Adrenal gland (tissue), 12 donors: Measurements from ENCODE around the gene PLA2G12B. TPM values are rescaled to one million over a fixed set of nuclear protein-coding genes. Genes with fewer than 3 reads are reported as not detected.

ENCODE experiments used
- DNase-seq, 7 donors: peaks; one replicate each; pipeline ENCODE4 v3.0.0-alpha.2; 2019 to 2020
- H3K27ac ChIP-seq, 5 donors: fragments of 200-600 bp; sonication (generic) in 4 of 5; 1 replicate in 3 of 5; 2 replicates in 2 of 5; pipeline versions ENCODE4 v1.5.1 to v1.8.0; 2016 to 2020; ENCODE audit warnings: mild to moderate bottlenecking in 1 of 5
- H3K27me3 ChIP-seq: fragments of 200-600 bp; 2 replicates; pipeline ENCODE4 v1.8.0; 2021
- H3K36me3 ChIP-seq, 2 donors: fragments of 200-600 bp; replicated peaks in 1 of 2; 1 replicate in 1 of 2; 2 replicates in 1 of 2; pipeline versions ENCODE4 v1.5.1 to v1.8.0; 2018 to 2022
- H3K4me1 ChIP-seq, 2 donors: fragments of 200-600 bp; replicated peaks in 1 of 2; 1 replicate in 1 of 2; 2 replicates in 1 of 2; pipeline versions ENCODE4 v1.5.1 to v1.8.0; 2018 to 2021
- H3K4me3 ChIP-seq, 4 donors: fragments of 200-600 bp; sonication (generic) in 3 of 4; one replicate each; pipeline ENCODE4 v1.5.1; 2016 to 2018
- H3K9me3 ChIP-seq, 3 donors: fragments of 200-600 bp; sonication (generic) in 1 of 3; replicated peaks in 1 of 3; 1 replicate in 2 of 3; 2 replicates in 1 of 3; pipeline versions ENCODE4 v1.5.1 to v1.8.0; 2016 to 2021
- CTCF ChIP-seq, 6 experiments: fragments of 450-650 bp in 4 of 6; fragments of 200-600 bp in 2 of 6; sonication (generic) in 1 of 6; IDR thresholded peaks; 1 replicate in 5 of 6; 2 replicates in 1 of 6; pipeline versions ENCODE4 v1.5.1 to v1.8.0; 2016 to 2021; ENCODE audit warnings: antibody characterized with exemption in 6 of 6, mild to moderate bottlenecking in 2 of 6, moderate library complexity in 1 of 6
- POLR2A ChIP-seq, 2 donors: fragments of 450-650 bp; IDR thresholded peaks; one replicate each; pipeline ENCODE4 v1.6.1; 2017; ENCODE audit warnings: antibody characterized with exemption in 2 of 2, mild to moderate bottlenecking in 2 of 2, moderate library complexity in 1 of 2
- WGBS, 4 donors: extraction: QIAGEN DNeasy Blood & Tissue Kit in 2 of 4; methylation state at CpG; one replicate each; pipeline versions ENCODE4 v1.1.5 to v1.1.7; 2013 to 2017; 5-methylcytosine and 5-hydroxymethylcytosine counted together
- intact Hi-C, 2 donors: fragments of 100-400 bp; cut with DNase I; formaldehyde crosslinking; loops; one replicate each; pipeline versions ENCODE4 v1.14.1 to v1.15.0; 2022 to 2023
- polyA plus RNA-seq, 3 donors: library from polyadenylated mRNA; stranded (reverse); fragments of 200-250 nt in 2 of 3; fragments of 350-450 nt in 1 of 3; fragmentation: Illumina TruSeq in 1 of 3; extraction: RNeasy Lipid Tissue Mini Kit (QIAGEN cat#74804) in 1 of 3; gene quantifications; one replicate each; pipeline ENCODE4 v1.2.3, GENCODE V29; 2013 to 2014
- total RNA-seq, 9 donors: library from RNA; depleted of rRNA in 4 of 9; stranded (reverse); fragments of >200 nt in 4 of 9; fragments of 120-200 nt in 1 of 9; fragmentation: NEBNext Ultra II Directional in 1 of 9; extraction: Animal tissue kit (Norgen Biotek cat#: 25700) in 1 of 9; gene quantifications; one replicate each; pipeline versions ENCODE4 v1.1.0 to v1.2.4, GENCODE V29; 2013 to 2023
- donor health status: healthy with polysubstance abuse.
- donor health status: Bipolar disorder and iron deficiency.
- donor health status: DM: yes; HTN: yes; CAD: no.
- donor health status: DM: no; HTN: no; CAD: no.
- donor health status: DM: no; HTN: no; CAD: no.
- donor health status: DM: yes; HTN: yes; CAD: no.

PLA2G12B gene
- total and polyA plus RNA-seq, 12 donors: not detected

GRCh38 chr10:72913287-72913686 lies 41.3 kb downstream of the PLA2G12B start:
- intact Hi-C loops: no loop called here
- TF ChIP-seq POLR2A (IDR thresholded peaks at IDR 0.05) (no peak), CTCF (IDR thresholded peaks at IDR 0.05) (no peak)
- no peak for DNase-seq
- Histone ChIP-seq H3K4me3 (no peak overlapping the region), H3K27ac (no peak overlapping the region), H3K9me3 (no peaks in the 10 kb centered on the region), H3K36me3 (no peaks in the 10 kb centered on the region), H3K4me1 (no peaks in the 10 kb centered on the region), H3K27me3 (no peaks in the 10 kb centered on the region)
- 83 to 89% (median 87%) methylated on average over 7 of the region's 7 CpGs for WGBS, 4 donors

GRCh38 chr10:72912736-72913135 lies 41.9 kb downstream of the PLA2G12B start:
- TF ChIP-seq POLR2A (IDR thresholded peaks at IDR 0.05) (no peak), CTCF (IDR thresholded peaks at IDR 0.05) (no peak)
- Histone ChIP-seq H3K4me3 (no peak overlapping the region), H3K36me3 (no peaks in the 10 kb centered on the region), H3K9me3 (no peaks in the 10 kb centered on the region), H3K27me3 (no peaks in the 10 kb centered on the region), H3K27ac (no peak overlapping the region), H3K4me1 (no peaks in the 10 kb centered on the region)
- DNase-seq: no peak
- 80 to 89% (median 87%) methylated on average over 4 of the region's 4 CpGs for WGBS, 4 donors
- intact Hi-C loops: no loop called here

- TF ChIP-seq CTCF (IDR thresholded peaks at IDR 0.05): no peak
- TF ChIP-seq POLR2A (IDR thresholded peaks at IDR 0.05): no peak
- intact Hi-C loops: no loop called here
- H3K4me3 ChIP-seq: no peak overlapping the region
- 94 to 100% (median 97%) methylated on average over 2 of the region's 2 CpGs for WGBS, 4 donors
- no peaks in the 10 kb centered on the region for H3K27me3 ChIP-seq
- DNase-seq: no peak
- H3K9me3 ChIP-seq: no peaks in the 10 kb centered on the region
- H3K27ac ChIP-seq: no peak overlapping the region
- H3K4me1 ChIP-seq: no peaks in the 10 kb centered on the region
- no peaks in the 10 kb centered on the region for H3K36me3 ChIP-seq
Observed at GRCh38 chr10:72911758-72912157, 42.8 kb downstream of the PLA2G12B start.

GRCh38 chr10:72910705-72911104 lies 43.9 kb downstream of the PLA2G12B start:
- Histone ChIP-seq H3K4me1 (no peaks in the 10 kb centered on the region), H3K27ac (no peak overlapping the region), H3K9me3 (no peaks in the 10 kb centered on the region), H3K4me3 (no peak overlapping the region), H3K27me3 (no peaks in the 10 kb centered on the region), H3K36me3 (no peaks in the 10 kb centered on the region)
- intact Hi-C loops: no loop called here
- DNase-seq: no peak
- no peak for TF ChIP-seq CTCF (IDR thresholded peaks at IDR 0.05)
- no peak for TF ChIP-seq POLR2A (IDR thresholded peaks at IDR 0.05)
